ENCODE results near the gene VPS8.

- TF ChIP-seq DPF2 (CRISPR knock-in tag; IDR thresholded peaks at IDR 0.05; ENCODE audit: borderline replicate concordance, low read depth) (no peak), GABPA (IDR thresholded peaks at IDR 0.05; ENCODE audit: low read depth, low read length) (no peak), GABPA (CRISPR knock-in tag; IDR thresholded peaks at IDR 0.05; ENCODE audit: low read depth) (no peak), ZNF615 (CRISPR knock-in tag; IDR thresholded peaks at IDR 0.05; ENCODE audit: borderline replicate concordance) (no peak), ZNF280B (CRISPR knock-in tag; IDR thresholded peaks at IDR 0.05; ENCODE audit: borderline replicate concordance) (no peak), JUNB (CRISPR knock-in tag; IDR thresholded peaks at IDR 0.05; ENCODE audit: borderline replicate concordance) (no peak), ZFP41 (CRISPR knock-in tag; IDR thresholded peaks at IDR 0.05; ENCODE audit: borderline replicate concordance) (no peak), ATF2 (CRISPR knock-in tag; IDR thresholded peaks at IDR 0.05) (no peak), DMTF1 (CRISPR knock-in tag; IDR thresholded peaks at IDR 0.05) (no peak), ZNF549 (CRISPR knock-in tag; IDR thresholded peaks at IDR 0.05) (no peak), BRCA1 (CRISPR knock-in tag; IDR thresholded peaks at IDR 0.05) (no peak)
- TF ChIP-seq, protein P1, sequence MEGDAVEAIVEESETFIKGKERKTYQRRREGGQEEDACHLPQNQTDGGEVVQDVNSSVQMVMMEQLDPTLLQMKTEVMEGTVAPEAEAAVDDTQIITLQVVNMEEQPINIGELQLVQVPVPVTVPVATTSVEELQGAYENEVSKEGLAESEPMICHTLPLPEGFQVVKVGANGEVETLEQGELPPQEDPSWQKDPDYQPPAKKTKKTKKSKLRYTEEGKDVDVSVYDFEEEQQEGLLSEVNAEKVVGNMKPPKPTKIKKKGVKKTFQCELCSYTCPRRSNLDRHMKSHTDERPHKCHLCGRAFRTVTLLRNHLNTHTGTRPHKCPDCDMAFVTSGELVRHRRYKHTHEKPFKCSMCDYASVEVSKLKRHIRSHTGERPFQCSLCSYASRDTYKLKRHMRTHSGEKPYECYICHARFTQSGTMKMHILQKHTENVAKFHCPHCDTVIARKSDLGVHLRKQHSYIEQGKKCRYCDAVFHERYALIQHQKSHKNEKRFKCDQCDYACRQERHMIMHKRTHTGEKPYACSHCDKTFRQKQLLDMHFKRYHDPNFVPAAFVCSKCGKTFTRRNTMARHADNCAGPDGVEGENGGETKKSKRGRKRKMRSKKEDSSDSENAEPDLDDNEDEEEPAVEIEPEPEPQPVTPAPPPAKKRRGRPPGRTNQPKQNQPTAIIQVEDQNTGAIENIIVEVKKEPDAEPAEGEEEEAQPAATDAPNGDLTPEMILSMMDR (CRISPR knock-in tag; IDR thresholded peaks at IDR 0.05) = no peak
- TF ChIP-seq, protein P2, sequence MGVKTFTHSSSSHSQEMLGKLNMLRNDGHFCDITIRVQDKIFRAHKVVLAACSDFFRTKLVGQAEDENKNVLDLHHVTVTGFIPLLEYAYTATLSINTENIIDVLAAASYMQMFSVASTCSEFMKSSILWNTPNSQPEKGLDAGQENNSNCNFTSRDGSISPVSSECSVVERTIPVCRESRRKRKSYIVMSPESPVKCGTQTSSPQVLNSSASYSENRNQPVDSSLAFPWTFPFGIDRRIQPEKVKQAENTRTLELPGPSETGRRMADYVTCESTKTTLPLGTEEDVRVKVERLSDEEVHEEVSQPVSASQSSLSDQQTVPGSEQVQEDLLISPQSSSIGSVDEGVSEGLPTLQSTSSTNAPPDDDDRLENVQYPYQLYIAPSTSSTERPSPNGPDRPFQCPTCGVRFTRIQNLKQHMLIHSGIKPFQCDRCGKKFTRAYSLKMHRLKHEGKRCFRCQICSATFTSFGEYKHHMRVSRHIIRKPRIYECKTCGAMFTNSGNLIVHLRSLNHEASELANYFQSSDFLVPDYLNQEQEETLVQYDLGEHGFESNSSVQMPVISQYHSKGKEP (CRISPR knock-in tag; IDR thresholded peaks at IDR 0.05) = no peak
Measured at GRCh38 chr3:184764191-184764590, 47.8 kb upstream of the VPS8 start.

Measured in HepG2 (cell line).